B cell (primary cell): Measurements from ENCODE around the gene CFAP54.

Experiments used
- CTCF ChIP-seq: fragments of 200-600 bp; IDR thresholded peaks from one replicate; pipeline ENCODE4 v1.8.0; 2022; ENCODE audit warnings: antibody characterized with exemption, mild to moderate bottlenecking
- EZH2 ChIP-seq: IDR thresholded peaks from 2 replicates; pipeline ENCODE4 v1.6.1; 2012; ENCODE audit warnings: borderline replicate concordance, low read depth, mild to moderate bottlenecking, moderate library complexity, low read length; ENCODE audit not compliant: insufficient read depth, poor library complexity, severe bottlenecking

GRCh38 chr12:96902076-96902475 lies 412.7 kb downstream of the CFAP54 start:
- TF ChIP-seq CTCF = no peak
- TF ChIP-seq EZH2 = no peak
